DMS114 treated with DMSO at 0.1 percent for 48 hours (cell line): ENCODE data around the gene MRE11.
"Not testable (repeated sequence)": the region's sequence is repeated elsewhere in the genome, so short reads cannot be mapped to it uniquely, and the experiment has no call there.

ENCODE experiments used
- DNase-seq: peaks from one replicate; lab custom pipeline; 2025; ENCODE audit not compliant: unreplicated experiment; lab: John Stamatoyannopoulos, UW

The MRE11 gene

GRCh38 chr11:94507485-94507884, 13.8 kb upstream of the MRE11 start:
- DNase-seq: no peak

GRCh38 chr11:94506513-94506912, 12.9 kb upstream of the MRE11 start:
- DNase-seq: not testable (repeated sequence)

- DNase-seq: peak; percentile 54
These were observed 11.1 kb upstream of the MRE11 start for GRCh38 chr11:94504689-94505293.

GRCh38 chr11:94501522-94501921, 7.9 kb upstream of the MRE11 start:
- DNase-seq: no peak

- no peak for DNase-seq
These were observed 6.5 kb upstream of the MRE11 start for GRCh38 chr11:94500181-94500580.

- DNase-seq: peak; percentile 24
These were observed 559 bp upstream of the MRE11 start for GRCh38 chr11:94494126-94494680.

GRCh38 chr11:94486068-94486467, 7.6 kb downstream of the MRE11 start:
- no peak for DNase-seq

GRCh38 chr11:94481342-94481741, 12.3 kb downstream of the MRE11 start:
- no peak for DNase-seq

- no peak for DNase-seq
These were observed 16.0 kb downstream of the MRE11 start for GRCh38 chr11:94477624-94478023.

- no peak for DNase-seq
These were observed 20.5 kb downstream of the MRE11 start for GRCh38 chr11:94472916-94473799.

GRCh38 chr11:94469416-94469815, 24.2 kb downstream of the MRE11 start:
- DNase-seq: no peak

- no peak for DNase-seq
These were observed 34.1 kb downstream of the MRE11 start for GRCh38 chr11:94459576-94459975.

GRCh38 chr11:94457118-94458029, 36.3 kb downstream of the MRE11 start:
- no peak for DNase-seq

GRCh38 chr11:94455861-94456260, 37.8 kb downstream of the MRE11 start:
- no peak for DNase-seq

GRCh38 chr11:94454301-94454700, 39.3 kb downstream of the MRE11 start:
- no peak for DNase-seq

- no peak for DNase-seq
These were observed 40.7 kb downstream of the MRE11 start for GRCh38 chr11:94452988-94453387.

- no peak for DNase-seq
These were observed 43.6 kb downstream of the MRE11 start for GRCh38 chr11:94450048-94450447.

- DNase-seq: no peak
These were observed 44.2 kb downstream of the MRE11 start for GRCh38 chr11:94449437-94449836.

- no peak for DNase-seq
These were observed 44.6 kb downstream of the MRE11 start for GRCh38 chr11:94449029-94449428.

GRCh38 chr11:94447149-94447548, 46.5 kb downstream of the MRE11 start:
- DNase-seq: no peak

GRCh38 chr11:94445641-94446040, 48.0 kb downstream of the MRE11 start:
- DNase-seq: no peak
